Activated naive CD8-positive, alpha-beta T cell treated with anti-CD3 and anti-CD28 coated beads, Interleukin-2, amount 50 U/mL, for 24 hours (primary cell): ENCODE results near the gene NAGPA.

Source experiments
- ATAC-seq: fragments of 150-1000 bp; cut with Tn5 transposase; one replicate; pipeline ENCODE4 v1.10.0; 2021
- DNase-seq: peaks from one replicate; pipeline ENCODE4 v3.0.0; 2021
- H3K27ac Mint-ChIP-seq: one replicate; pipeline ENCODE4 v1.8.0; 2021; ENCODE audit warnings: mild to moderate bottlenecking, mixed read lengths
- H3K27me3 Mint-ChIP-seq: one replicate; pipeline ENCODE4 v1.8.0; 2021; ENCODE audit warnings: mixed read lengths
- H3K36me3 Mint-ChIP-seq: one replicate; pipeline ENCODE4 v1.8.0; 2021; ENCODE audit warnings: low read depth, mixed read lengths
- H3K4me1 Mint-ChIP-seq: one replicate; pipeline ENCODE4 v1.8.0; 2021; ENCODE audit warnings: mixed read lengths
- H3K4me3 Mint-ChIP-seq: one replicate; pipeline ENCODE4 v1.8.0; 2021; ENCODE audit warnings: mild to moderate bottlenecking, moderate library complexity, mixed read lengths
- H3K9me3 Mint-ChIP-seq: one replicate; pipeline ENCODE4 v1.8.0; 2021; ENCODE audit warnings: mixed read lengths

Gene NAGPA

DNA sequence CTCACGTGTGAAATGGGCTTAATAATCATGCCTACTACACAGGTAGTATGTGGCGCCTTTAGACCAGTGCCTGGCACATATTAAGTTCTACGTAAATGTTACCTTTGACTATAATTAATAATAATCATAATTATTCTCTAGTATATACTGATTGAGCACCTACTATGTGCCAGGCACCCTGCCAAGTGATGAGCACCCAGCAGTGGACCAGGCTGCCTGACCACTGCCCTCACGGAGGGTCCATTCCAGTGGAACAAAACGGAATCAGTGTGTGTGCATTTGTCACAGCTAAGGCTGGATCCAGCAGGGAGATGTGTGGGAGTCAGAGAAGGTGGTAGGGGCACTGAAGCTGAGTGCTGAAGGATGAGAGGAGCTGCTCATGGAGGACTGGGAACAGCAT is 45.1 kb downstream of the NAGPA start:
- Mint-ChIP-seq H3K36me3 (no peaks in the 10 kb centered on the region), H3K4me3 (no peak overlapping the region), H3K27me3 (peaks cover 44% of the 10 kb centered on the region), H3K4me1 (peaks cover 2% of the 10 kb centered on the region), H3K9me3 (no peaks in the 10 kb centered on the region), H3K27ac (no peak overlapping the region)
- ATAC-seq (no peak), DNase-seq (no peak)

DNA sequence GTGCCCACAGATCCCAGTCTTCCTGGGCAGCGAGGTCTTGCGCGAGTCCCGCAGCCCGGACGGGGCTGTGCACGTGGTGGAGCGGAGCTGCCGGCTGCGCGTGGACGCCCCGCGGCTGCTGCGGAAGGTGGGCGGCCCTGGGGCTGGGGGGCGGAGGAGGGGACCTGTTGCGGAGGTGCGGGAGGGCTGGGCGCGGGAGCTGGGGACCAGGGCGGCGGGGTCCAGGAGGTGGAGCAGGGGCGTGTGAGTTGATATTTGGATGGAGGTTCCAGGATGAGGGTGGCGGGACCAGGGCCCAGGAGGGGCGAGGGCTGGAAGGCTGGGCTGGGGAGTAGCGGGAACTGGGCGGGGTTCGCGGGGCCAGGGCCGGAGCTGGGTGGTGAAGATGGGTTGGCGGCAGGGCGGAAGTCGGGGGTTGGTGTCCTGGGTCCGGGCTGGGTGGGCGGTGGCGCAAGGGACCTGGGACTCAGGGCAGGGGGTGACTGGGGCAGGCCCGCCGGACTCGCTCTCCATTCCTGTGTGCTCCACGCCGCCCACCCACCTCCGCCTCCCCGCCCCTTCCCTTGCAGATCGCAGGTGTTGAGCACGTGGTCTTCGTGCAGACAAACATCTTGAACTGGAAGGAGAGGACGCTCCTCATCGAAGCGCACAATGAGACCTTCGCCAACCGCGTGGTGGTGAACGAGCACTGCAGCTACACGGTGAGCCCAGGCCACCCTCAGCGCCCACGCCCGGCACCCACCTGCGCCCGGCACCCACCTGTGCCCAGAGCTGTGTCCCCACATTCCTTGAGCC is 46.0 kb downstream of the NAGPA start:
- H3K27me3 Mint-ChIP-seq: peaks cover 44% of the 10 kb centered on the region
- DNase-seq: no peak
- peaks cover 2% of the 10 kb centered on the region for H3K4me1 Mint-ChIP-seq
- no peak overlapping the region for H3K27ac Mint-ChIP-seq
- H3K4me3 Mint-ChIP-seq: no peak overlapping the region
- H3K36me3 Mint-ChIP-seq: no peaks in the 10 kb centered on the region
- H3K9me3 Mint-ChIP-seq: no peaks in the 10 kb centered on the region
- ATAC-seq: no peak

DNA sequence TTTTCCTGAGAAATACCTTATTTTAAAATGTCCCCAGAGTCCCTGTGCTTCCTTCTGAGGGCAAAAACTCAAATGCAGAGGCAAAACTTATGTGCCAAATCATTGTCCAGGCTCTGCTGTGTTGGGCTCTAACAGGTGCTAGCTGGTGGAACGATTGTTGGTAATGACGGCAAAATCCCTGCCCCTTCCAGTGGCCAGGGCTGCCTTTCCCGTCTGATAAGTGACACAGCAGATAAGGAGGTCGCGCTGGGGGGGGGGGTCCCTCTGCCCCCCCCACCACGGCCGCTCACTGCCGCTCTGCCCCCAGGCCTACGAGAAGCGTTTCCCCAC is 46.5 kb downstream of the NAGPA start:
- ATAC-seq: no peak

DNA sequence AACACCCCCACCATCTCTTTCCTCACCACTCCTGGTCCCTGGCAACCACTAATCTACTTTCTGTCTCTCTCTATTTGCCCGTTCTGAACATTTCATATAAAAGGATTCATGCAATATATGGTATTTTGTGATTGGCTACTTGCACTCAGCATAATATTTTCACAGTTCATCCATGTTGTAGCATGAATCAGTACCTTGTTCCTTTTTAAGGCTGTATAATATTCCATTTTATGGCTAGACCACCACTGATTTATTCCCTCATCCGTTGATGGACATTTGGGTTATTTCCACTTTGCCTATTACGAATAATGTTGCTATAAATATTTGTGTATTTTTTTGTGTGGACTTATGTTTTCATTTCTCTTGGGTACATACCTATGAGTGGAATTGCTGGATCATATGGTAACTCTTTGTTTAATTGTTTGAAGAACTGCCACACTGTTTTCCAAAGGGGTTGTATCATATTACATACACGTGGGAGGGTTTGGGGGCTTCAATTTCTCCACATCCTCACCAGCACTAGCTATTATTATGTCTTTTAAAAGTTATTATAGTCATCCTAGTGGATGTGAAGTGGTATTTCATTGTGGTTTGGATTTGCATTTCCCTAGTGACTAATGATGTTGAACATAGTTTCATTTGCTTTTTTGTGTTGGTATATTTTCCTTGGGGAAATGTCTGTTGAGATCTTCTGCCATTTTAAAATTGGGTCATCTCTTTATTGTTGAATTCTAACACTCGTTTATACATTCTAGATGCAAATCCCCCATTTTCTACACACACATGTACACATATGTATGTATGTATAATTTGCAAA is 49.4 kb downstream of the NAGPA start:
- H3K4me1 Mint-ChIP-seq: peaks cover 2% of the 10 kb centered on the region
- peaks cover 43% of the 10 kb centered on the region for H3K27me3 Mint-ChIP-seq
- no peaks in the 10 kb centered on the region for H3K36me3 Mint-ChIP-seq
- ATAC-seq (no peak), DNase-seq (no peak)
- H3K4me3 Mint-ChIP-seq: no peak overlapping the region
- H3K9me3 Mint-ChIP-seq: no peaks in the 10 kb centered on the region
- no peak overlapping the region for H3K27ac Mint-ChIP-seq

More for the DNA sequence above, 46.5 kb downstream of the NAGPA start:
- H3K27ac Mint-ChIP-seq: no peak overlapping the region
- H3K27me3 Mint-ChIP-seq: peaks cover 44% of the 10 kb centered on the region
- peaks cover 2% of the 10 kb centered on the region for H3K4me1 Mint-ChIP-seq
- H3K36me3 Mint-ChIP-seq: no peaks in the 10 kb centered on the region
- no peak overlapping the region for H3K4me3 Mint-ChIP-seq
- no peaks in the 10 kb centered on the region for H3K9me3 Mint-ChIP-seq
- no peak for DNase-seq

DNA sequence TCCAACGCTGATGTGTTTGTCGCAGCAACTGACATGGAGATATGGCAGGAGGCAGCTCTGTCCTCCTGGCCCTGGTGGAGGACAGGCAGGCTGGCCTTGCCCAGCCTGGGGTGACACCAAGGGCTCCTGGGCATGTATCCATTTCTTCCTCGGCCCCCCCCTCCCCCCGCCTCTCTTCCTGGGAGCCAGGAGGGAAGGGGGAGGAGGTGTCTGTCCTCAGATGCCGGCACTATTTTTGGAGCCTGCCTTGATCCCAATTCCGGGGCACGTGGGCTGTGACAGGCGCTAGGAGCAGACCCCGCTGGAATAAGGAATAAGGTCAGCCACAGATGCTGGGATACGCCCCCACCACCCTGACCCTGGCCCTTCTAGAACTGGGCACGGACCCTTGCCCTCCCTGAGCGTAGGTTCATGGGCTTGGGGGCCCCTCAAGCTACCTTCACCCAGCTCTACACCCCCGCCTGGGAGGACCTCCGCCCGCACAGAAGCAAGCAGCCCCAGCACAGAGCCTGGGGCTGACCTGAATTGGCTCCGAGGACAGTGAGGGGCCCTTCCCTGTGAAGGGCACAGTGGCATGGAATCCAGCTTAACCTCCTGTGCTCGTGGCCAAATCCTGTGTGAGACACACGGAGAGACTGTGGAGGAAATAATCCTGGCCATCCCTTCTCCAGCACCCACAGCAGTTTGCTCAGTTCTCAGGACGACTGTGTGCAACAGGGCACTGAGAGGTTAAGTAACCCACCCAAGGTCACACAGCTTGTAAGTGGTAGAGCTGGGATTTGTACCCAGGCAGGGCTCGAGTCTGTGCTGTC is 51.5 kb downstream of the NAGPA start:
- DNase-seq (no peak), ATAC-seq (no peak)
- no peaks in the 10 kb centered on the region for H3K9me3 Mint-ChIP-seq
- H3K4me3 Mint-ChIP-seq: no peak overlapping the region
- peaks cover 25% of the 10 kb centered on the region for H3K27me3 Mint-ChIP-seq
- H3K27ac Mint-ChIP-seq: no peak overlapping the region
- H3K4me1 Mint-ChIP-seq: no peaks in the 10 kb centered on the region
- no peaks in the 10 kb centered on the region for H3K36me3 Mint-ChIP-seq

DNA sequence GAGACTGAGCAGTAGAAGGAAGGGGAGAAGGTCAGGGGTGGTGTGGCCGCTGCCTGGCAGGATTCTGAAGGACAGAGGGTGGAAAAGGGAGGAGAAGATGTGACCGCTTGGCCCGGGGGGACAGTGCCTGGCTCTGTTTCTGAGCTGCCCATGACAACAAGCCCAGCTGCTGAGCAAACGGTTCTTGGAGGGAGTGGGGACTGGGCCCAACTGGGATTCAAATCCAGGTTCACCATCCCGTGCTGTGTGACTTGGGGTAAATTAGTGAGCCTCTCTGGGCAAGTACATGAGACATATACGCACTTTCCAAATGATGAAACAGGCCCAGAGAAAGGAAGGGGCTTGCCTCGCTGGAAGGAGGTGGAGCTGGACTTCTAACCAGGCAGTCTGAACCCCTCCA is 52.3 kb downstream of the NAGPA start:
- DNase-seq (no peak), ATAC-seq (no peak)
- H3K27ac Mint-ChIP-seq: no peak overlapping the region
- H3K36me3 Mint-ChIP-seq: no peaks in the 10 kb centered on the region
- H3K4me3 Mint-ChIP-seq: no peak overlapping the region
- H3K9me3 Mint-ChIP-seq: no peaks in the 10 kb centered on the region
- peaks cover 17% of the 10 kb centered on the region for H3K27me3 Mint-ChIP-seq
- no peaks in the 10 kb centered on the region for H3K4me1 Mint-ChIP-seq

DNA sequence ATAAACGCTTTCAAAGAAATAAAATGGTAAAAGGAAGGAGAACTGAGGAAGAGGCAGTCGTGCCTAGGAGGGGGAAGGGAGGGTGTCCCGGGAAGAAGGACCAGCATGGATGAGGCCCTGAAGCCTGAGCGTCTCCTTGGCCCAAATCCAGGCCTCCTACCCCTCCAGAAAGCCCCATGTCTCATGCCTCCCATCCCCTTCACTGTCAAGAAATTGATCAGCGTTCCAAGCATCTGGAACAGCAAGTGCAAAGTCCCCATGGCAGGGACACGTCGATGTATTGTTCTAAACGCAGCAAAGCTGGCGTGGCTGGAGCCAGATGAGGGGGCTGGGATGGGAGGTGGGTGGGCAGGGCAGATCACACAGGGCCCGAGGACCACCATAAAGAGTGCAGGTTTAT is 53.0 kb downstream of the NAGPA start:
- H3K9me3 Mint-ChIP-seq: no peaks in the 10 kb centered on the region
- H3K36me3 Mint-ChIP-seq: no peaks in the 10 kb centered on the region
- H3K27me3 Mint-ChIP-seq: peaks cover 10% of the 10 kb centered on the region
- no peaks in the 10 kb centered on the region for H3K4me1 Mint-ChIP-seq
- H3K4me3 Mint-ChIP-seq: no peak overlapping the region
- DNase-seq (no peak), ATAC-seq (no peak)
- H3K27ac Mint-ChIP-seq: no peak overlapping the region

DNA sequence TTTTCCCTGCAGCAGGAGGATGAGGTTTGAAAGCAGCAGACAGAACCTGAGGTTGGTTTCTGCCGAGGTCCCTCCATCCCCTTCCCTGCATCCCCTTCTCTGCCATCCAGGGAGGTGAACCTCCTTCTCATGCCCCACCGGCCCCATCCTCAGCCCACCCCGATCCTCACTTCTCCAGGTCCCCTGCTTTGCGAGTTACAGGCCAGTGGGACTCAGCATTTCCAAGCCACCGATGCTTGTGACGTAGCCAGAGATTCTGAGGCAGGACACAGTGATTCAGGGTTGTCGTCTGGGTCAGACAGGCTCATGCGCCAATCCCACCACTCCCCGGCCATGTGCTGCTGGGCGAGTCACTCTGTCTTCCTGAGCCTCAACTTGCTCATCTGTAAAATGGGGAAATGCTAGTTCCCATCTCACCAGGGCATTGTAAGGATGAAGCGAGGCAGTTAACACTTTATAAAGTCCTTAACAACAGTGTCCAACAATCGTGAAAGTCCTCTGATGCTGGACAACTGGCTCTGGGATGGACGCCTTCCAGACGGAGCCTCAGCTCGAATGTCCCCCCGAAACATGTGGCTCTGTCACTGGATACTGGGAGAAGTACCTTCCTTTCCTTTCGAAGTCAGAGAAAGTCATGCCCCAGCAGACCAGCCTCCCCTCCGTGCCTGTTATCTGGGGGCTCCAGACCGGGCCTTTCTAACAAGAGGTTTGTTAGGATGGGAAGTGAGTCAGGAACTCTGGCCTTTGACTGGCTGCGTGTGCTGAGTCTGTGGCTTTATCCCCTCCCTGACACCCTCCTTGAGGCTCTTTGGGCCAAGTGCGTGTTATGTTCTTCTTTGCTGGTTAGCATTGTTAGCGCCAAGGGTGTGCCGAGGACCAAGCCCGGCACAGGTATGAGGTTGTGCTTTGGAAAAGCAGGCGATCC is 53.7 kb downstream of the NAGPA start:
- no peak overlapping the region for H3K4me3 Mint-ChIP-seq
- DNase-seq: no peak
- H3K27ac Mint-ChIP-seq: no peak overlapping the region
- no peaks in the 10 kb centered on the region for H3K4me1 Mint-ChIP-seq
- H3K9me3 Mint-ChIP-seq: no peaks in the 10 kb centered on the region
- ATAC-seq: no peak
- no peaks in the 10 kb centered on the region for H3K36me3 Mint-ChIP-seq
- peaks cover 10% of the 10 kb centered on the region for H3K27me3 Mint-ChIP-seq

DNA sequence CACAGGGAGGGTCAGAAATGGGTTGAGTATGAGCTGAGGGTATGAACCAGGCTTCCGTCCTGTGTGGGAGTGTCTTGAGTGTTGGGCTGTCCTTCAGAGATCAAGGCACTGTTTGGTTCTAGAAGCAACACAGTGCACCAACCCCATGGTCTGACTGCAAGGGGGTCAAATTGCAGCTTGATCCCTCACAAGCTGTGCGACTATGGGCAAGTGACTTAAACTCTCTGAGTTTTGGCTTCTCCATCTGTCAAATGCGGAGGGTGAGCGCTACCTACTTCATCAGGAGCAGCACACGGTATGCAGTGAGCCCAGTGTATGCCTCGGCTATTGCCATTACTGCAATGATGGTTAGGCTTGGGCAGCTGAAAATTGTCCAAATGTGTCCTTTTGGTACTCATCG is 54.6 kb downstream of the NAGPA start:
- Mint-ChIP-seq H3K9me3 (no peaks in the 10 kb centered on the region), H3K4me1 (no peaks in the 10 kb centered on the region), H3K27ac (no peak overlapping the region), H3K36me3 (no peaks in the 10 kb centered on the region), H3K4me3 (no peak overlapping the region), H3K27me3 (peaks cover 10% of the 10 kb centered on the region)
- DNase-seq (no peak), ATAC-seq (no peak)

DNA sequence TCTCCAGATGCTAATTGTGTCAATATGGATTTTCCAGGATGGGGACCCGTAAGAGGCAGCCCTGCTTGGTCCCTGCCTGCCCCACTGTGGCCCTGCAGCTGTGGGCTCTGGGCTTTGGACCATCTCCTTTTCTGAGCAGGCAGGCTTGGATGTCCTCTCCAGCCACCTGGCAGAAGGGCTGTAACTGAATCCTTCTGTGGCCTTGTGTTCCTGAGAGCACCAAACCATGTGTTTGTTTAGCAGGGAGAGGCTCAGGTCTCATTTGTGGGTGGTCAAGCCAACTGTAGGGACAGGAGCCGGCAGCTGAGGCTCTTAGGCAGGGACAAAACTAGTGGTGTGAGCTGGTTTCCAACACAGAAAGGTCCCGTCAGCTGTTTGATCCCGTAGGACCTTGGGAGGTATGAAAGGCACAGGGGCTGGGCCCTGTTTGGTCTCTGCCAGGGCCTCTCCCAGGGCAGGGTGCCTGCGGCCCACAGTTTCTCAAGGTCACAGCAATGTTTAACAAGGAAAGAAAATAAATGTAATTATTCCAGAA is 57.1 kb downstream of the NAGPA start:
- Mint-ChIP-seq H3K4me3 (no peak overlapping the region), H3K4me1 (peaks cover 4% of the 10 kb centered on the region), H3K27ac (no peak overlapping the region), H3K9me3 (no peaks in the 10 kb centered on the region), H3K36me3 (no peaks in the 10 kb centered on the region), H3K27me3 (peaks cover 12% of the 10 kb centered on the region)
- ATAC-seq: no peak
- DNase-seq: no peak

DNA sequence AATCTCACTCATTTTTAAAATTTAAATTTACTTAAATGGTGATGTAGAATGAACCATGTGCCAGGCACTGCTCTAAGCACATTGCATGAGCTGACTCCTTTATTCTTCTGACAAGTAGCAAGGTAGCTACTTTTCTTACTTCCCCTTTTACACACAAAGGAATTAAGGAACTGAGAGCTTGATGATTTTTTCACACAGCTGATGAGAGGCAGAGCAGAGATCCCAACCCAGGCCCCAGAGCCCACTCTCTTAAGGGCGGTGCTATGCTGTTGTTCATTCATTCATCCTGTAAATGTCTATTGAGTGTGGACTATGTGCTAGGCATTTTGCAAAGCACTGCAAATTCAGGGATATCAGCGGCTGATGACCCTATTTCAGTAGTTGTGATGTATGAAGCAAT is 57.7 kb downstream of the NAGPA start:
- H3K36me3 Mint-ChIP-seq: no peaks in the 10 kb centered on the region
- H3K27me3 Mint-ChIP-seq: peaks cover 18% of the 10 kb centered on the region
- H3K4me1 Mint-ChIP-seq: peaks cover 4% of the 10 kb centered on the region
- ATAC-seq: peak; percentile 10
- no peak overlapping the region for H3K27ac Mint-ChIP-seq
- H3K9me3 Mint-ChIP-seq: no peaks in the 10 kb centered on the region
- no peak overlapping the region for H3K4me3 Mint-ChIP-seq
- DNase-seq: no peak
